ENCODE measurements around the gene ESPL1. TPM values are rescaled to one million over a fixed set of nuclear protein-coding genes. Genes with fewer than 3 reads are reported as not detected.

Gene ESPL1
- total RNA-seq, 2 experiments from 2014 or later: 78.2 to 121 TPM

DNA sequence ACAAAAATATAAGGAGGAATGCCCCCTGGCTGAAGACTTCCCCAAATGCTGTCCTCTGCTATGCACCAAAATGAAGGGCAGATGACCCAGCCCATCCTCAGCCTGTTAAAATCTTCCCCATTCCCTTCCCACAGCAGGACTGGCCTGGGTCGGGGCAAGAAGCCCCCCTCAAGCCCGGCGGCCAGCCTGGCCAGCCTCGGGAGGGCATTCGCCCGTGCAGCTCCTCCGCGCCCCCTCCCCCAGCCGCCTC lies 36.5 kb upstream of the ESPL1 start:
- ChIA-PET POLR2A (no interaction called here), CTCF (ENCODE audit: unreplicated experiment) (no interaction called here)
- no TSS peak for BruUV-seq (replicated peaks)
- peaks cover 12% of the 10 kb centered on the region for H3K4me1 ChIP-seq (ENCODE audit: insufficient read depth, low read length, poor library complexity, severe bottlenecking)
- H2AFZ ChIP-seq (ENCODE audit: low read length): 0 out of 2 replicates have a peak overlapping the region, but pooled peaks have one; percentile 4
- no peaks in the 10 kb centered on the region for H3K9me2 ChIP-seq (ENCODE audit: insufficient read depth, low read length)
- H3K9me3 ChIP-seq (ENCODE audit: low read length): no peaks in the 10 kb centered on the region
- DNase-seq (ENCODE audit: low spot score): no peak
- TF ChIP-seq, protein P1, sequence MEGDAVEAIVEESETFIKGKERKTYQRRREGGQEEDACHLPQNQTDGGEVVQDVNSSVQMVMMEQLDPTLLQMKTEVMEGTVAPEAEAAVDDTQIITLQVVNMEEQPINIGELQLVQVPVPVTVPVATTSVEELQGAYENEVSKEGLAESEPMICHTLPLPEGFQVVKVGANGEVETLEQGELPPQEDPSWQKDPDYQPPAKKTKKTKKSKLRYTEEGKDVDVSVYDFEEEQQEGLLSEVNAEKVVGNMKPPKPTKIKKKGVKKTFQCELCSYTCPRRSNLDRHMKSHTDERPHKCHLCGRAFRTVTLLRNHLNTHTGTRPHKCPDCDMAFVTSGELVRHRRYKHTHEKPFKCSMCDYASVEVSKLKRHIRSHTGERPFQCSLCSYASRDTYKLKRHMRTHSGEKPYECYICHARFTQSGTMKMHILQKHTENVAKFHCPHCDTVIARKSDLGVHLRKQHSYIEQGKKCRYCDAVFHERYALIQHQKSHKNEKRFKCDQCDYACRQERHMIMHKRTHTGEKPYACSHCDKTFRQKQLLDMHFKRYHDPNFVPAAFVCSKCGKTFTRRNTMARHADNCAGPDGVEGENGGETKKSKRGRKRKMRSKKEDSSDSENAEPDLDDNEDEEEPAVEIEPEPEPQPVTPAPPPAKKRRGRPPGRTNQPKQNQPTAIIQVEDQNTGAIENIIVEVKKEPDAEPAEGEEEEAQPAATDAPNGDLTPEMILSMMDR (conservative IDR thresholded peaks at IDR 0.05; ENCODE audit: low read length): no peak
- TF ChIP-seq EZH2phosphoT487 (IDR thresholded peaks at IDR 0.05; ENCODE audit: borderline replicate concordance, low read depth, low read length): no peak
- H3K36me3 ChIP-seq (ENCODE audit: insufficient read depth, low read length): no peaks in the 10 kb centered on the region
- H4K20me1 ChIP-seq (ENCODE audit: insufficient read depth, low read length): no peaks in the 10 kb centered on the region
- H3K79me2 ChIP-seq (ENCODE audit: insufficient read depth, low read depth, low read length): no peaks in the 10 kb centered on the region
- H3K27ac ChIP-seq (ENCODE audit: low read depth, low read length, poor library complexity, severe bottlenecking): no peak overlapping the region
- peak overlapping the region; percentile 60 for H3K4me3 ChIP-seq (ENCODE audit: low read depth, low read length, poor library complexity, severe bottlenecking)
- intact Hi-C loops (cut with micrococcal nuclease; ENCODE audit: unreplicated experiment): no loop called here
- H3K4me2 ChIP-seq (ENCODE audit: low read length): peak overlapping the region; percentile 62

DNA sequence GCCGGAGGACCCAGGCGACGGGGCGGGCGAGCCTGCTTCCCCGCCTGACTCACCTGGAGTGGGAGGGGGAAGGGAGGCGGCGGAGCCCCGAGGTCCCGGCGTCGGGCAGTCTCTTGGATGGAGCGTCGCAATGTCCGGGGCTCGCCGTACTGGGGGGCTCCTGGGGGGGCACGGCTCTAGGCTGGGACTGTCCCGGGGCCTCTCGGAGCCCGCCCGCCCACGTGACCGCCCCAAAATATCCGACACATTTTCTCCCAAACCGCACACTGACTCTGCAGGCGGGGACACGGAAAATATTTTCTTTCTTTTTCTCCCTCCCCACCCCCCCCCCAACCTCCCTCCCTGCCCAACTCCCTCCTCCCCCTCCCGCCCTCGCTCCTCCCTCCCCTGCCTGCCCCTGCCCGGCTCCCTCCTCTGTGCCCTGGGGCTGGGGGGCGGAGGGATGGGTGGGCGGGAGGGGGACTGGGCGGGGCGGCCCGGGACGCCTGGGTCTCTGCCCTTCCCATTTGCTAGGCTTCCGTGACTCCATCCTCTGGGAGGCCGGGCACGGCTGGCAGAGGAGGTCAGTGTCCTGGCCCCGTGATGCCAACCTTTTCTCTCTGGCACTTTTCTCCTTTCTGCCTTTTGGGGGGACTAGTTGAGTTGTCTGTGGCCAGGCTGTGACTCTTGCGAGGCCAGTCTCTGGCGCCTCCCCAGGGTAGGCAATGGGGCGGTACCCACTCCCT lies 36.0 kb upstream of the ESPL1 start, which contains the start of gene RARG:
Gene RARG, minus strand, starts transcription at position 289 of the 725 bp plus-strand sequence. CDS start 4,664 bp downstream, outside the sequence.
- no peaks in the 10 kb centered on the region for H3K36me3 ChIP-seq (ENCODE audit: insufficient read depth, low read length)
- TF ChIP-seq, protein P1 (conservative IDR thresholded peaks at IDR 0.05; ENCODE audit: low read length): no peak
- TF ChIP-seq EZH2phosphoT487 (IDR thresholded peaks at IDR 0.05; ENCODE audit: borderline replicate concordance, low read depth, low read length): no peak
- H3K79me2 ChIP-seq (ENCODE audit: insufficient read depth, low read depth, low read length): no peaks in the 10 kb centered on the region
- H3K4me3 ChIP-seq (ENCODE audit: low read depth, low read length, poor library complexity, severe bottlenecking): peak within 1 kb of the TSS; percentile 60
- intact Hi-C loops (cut with micrococcal nuclease; ENCODE audit: unreplicated experiment): no loop called here
- H2AFZ ChIP-seq (ENCODE audit: low read length): 0 out of 2 replicates have a peak within 1 kb of the TSS, but pooled peaks have one; percentile 4
- H3K27ac ChIP-seq (ENCODE audit: low read depth, low read length, poor library complexity, severe bottlenecking): no peak within 1 kb of the TSS
- ChIA-PET POLR2A (no interaction called here), CTCF (ENCODE audit: unreplicated experiment) (no interaction called here)
- H3K4me2 ChIP-seq (ENCODE audit: low read length): peak within 1 kb of the TSS; percentile 62
- BruUV-seq (replicated peaks): no TSS peak
- no peak for DNase-seq (ENCODE audit: low spot score)
- no peaks in the 10 kb centered on the region for H3K9me2 ChIP-seq (ENCODE audit: insufficient read depth, low read length)
- H3K4me1 ChIP-seq (ENCODE audit: insufficient read depth, low read length, poor library complexity, severe bottlenecking): peaks cover 12% of the 10 kb centered on the region
- no peaks in the 10 kb centered on the region for H3K9me3 ChIP-seq (ENCODE audit: low read length)
- H4K20me1 ChIP-seq (ENCODE audit: insufficient read depth, low read length): no peaks in the 10 kb centered on the region

All from OCI-LY7 (cell line).